HepG2 (cell line): Measurements from ENCODE around the gene REST. TPM values are rescaled to one million over a fixed set of nuclear protein-coding genes. Genes with fewer than 3 reads are reported as not detected.
A peak's percentile ranks its signal among the peaks of the same experiment; 100 is the strongest.

ENCODE experiments used
- ATAC-seq: fragments of 200-7000 bp; cut with Tn5 transposase; 3 replicates; pipeline ENCODE4 v1.9.1; 2020; ENCODE audit warnings: mild to moderate bottlenecking, moderate library complexity
- BruUV-seq: library from RNA; stranded (reverse); fragments of 400-500 nt; replicated peaks from 2 replicates; lab custom pipeline; 2021; lab: Mats Ljungman, UMichigan
- CTCF ChIA-PET: fragments of 300-600 bp; formaldehyde crosslinking; extraction: SDS; loops from one replicate; lab custom pipeline; 2021; ENCODE audit warnings: low total read pairs, inconsistent platforms, low intra/inter-chr PET ratio; lab: Yijun Ruan, JAX
- POLR2A ChIA-PET: fragments of 350-600 bp; sonication (Branson Sonifier 250); formaldehyde crosslinking; loops from one replicate; lab custom pipeline; 2020; ENCODE audit warnings: antibody characterized with exemption, inconsistent platforms; lab: Yijun Ruan, JAX
- DNase-seq: peaks from one replicate; pipeline ENCODE4 v3.0.0-alpha.2; 2015; ENCODE audit warnings: low spot score
- FAIRE-seq: peaks from 3 replicates; lab custom pipeline; 2011; peaks lifted over from hg19 to GRCh38; lab: Jason Lieb, UNC
- H2AFZ ChIP-seq: one replicate; pipeline ENCODE4 v1.6.1; 2011; ENCODE audit warnings: low read length, inconsistent platforms
- H3K27ac ChIP-seq: fragments of 300-600 bp; 3 replicates; pipeline ENCODE4 v1.8.0; 2011; ENCODE audit warnings: mixed run types, mild to moderate bottlenecking, mixed read lengths, low read length, inconsistent platforms; ENCODE audit not compliant: insufficient read depth; ENCODE audit errors: extremely low read length
- H3K27me3 ChIP-seq, 2 experiments: fragments of 200-600 bp in 1 of 2; 2 replicates in 1 of 2; 3 replicates in 1 of 2; pipeline versions ENCODE4 v1.6.0 to v1.8.0; 2011; ENCODE audit warnings: low read length in 2 of 2, mild to moderate bottlenecking in 2 of 2, moderate library complexity in 2 of 2, inconsistent platforms in 1 of 2; ENCODE audit not compliant: insufficient read depth in 2 of 2, control insufficient read depth in 1 of 2
- H3K36me3 ChIP-seq, 2 experiments: fragments of 200-600 bp in 1 of 2; replicated peaks in 1 of 2; 2 replicates in 1 of 2; 3 replicates in 1 of 2; pipeline versions ENCODE4 v1.5.1 to v1.8.0; 2011; ENCODE audit warnings: low read length in 2 of 2, inconsistent platforms in 1 of 2; ENCODE audit not compliant: insufficient read depth in 2 of 2, control insufficient read depth in 1 of 2
- H3K4me1 ChIP-seq: 2 replicates; pipeline ENCODE4 v1.5.1; 2012; ENCODE audit warnings: low read length, inconsistent platforms; ENCODE audit not compliant: insufficient read depth
- H3K4me2 ChIP-seq: 2 replicates; pipeline ENCODE4 v1.6.0; 2011; ENCODE audit warnings: low read depth, low read length, inconsistent platforms
- H3K4me3 ChIP-seq, 3 experiments: fragments of 200-600 bp in 1 of 3; sonication (generic), shearing (Covaris generic) in 1 of 3; replicated peaks in 1 of 3; 2 replicates each; pipeline ENCODE4 v1.5.1; 2011 to 2016; ENCODE audit warnings: low read length in 3 of 3, inconsistent platforms in 2 of 3, low read depth in 2 of 3, mild to moderate bottlenecking in 2 of 3, control low read depth in 1 of 3, mixed read lengths in 1 of 3; ENCODE audit not compliant: insufficient read depth in 1 of 3
- H3K79me2 ChIP-seq: one replicate; pipeline ENCODE4 v1.6.1; 2011; ENCODE audit warnings: low read length, inconsistent platforms; ENCODE audit not compliant: insufficient read depth
- H3K9ac ChIP-seq: 2 replicates; pipeline ENCODE4 v1.6.0; 2011; ENCODE audit warnings: mild to moderate bottlenecking, low read depth, low read length, inconsistent platforms; ENCODE audit not compliant: insufficient read depth
- H3K9me3 ChIP-seq: 2 replicates; pipeline ENCODE4 v1.5.1; 2012; ENCODE audit warnings: mild to moderate bottlenecking, low read length
- H4K20me1 ChIP-seq: 2 replicates; pipeline ENCODE4 v1.6.0; 2011; ENCODE audit warnings: inconsistent platforms, mild to moderate bottlenecking, low read length, moderate library complexity; ENCODE audit not compliant: insufficient read depth
- AKAP8 ChIP-seq: sonication (generic); formaldehyde crosslinking; IDR thresholded peaks from 2 replicates; pipeline ENCODE4 v1.5.1; 2020; ENCODE audit warnings: mild to moderate bottlenecking, missing genetic modification reagents
- CEBPG ChIP-seq: IDR thresholded peaks from 2 replicates; pipeline ENCODE4 v1.6.1; 2016
- KLF16 ChIP-seq, 2 experiments: sonication (generic) in 1 of 2; formaldehyde crosslinking in 1 of 2; IDR thresholded peaks; 2 replicates each; pipeline versions ENCODE4 v1.6.1 to v1.8.0; 2016 to 2023; ENCODE audit warnings: missing genetic modification reagents in 2 of 2, missing compliant biosample characterization in 1 of 2
- PCBP2 ChIP-seq: fragments of 200-400 bp; formaldehyde crosslinking; optimal IDR thresholded peaks from 2 replicates; pipeline ENCODE3; 2018; ENCODE audit warnings: low read length, low read depth; ENCODE audit not compliant: poor library complexity, severe bottlenecking
- PHF21A ChIP-seq: sonication (generic); formaldehyde crosslinking; IDR thresholded peaks from 2 replicates; pipeline ENCODE4 v1.5.0; 2020; ENCODE audit warnings: mild to moderate bottlenecking, missing genetic modification reagents
- SP4 ChIP-seq: sonication (generic); formaldehyde crosslinking; IDR thresholded peaks from 2 replicates; pipeline ENCODE4 v1.8.1; 2023; ENCODE audit warnings: mild to moderate bottlenecking, missing genetic modification reagents
- TBX3 ChIP-seq: fragments of 450-650 bp; IDR thresholded peaks from 2 replicates; pipeline ENCODE4 v1.6.1; 2017; ENCODE audit warnings: antibody characterized with exemption, mild to moderate bottlenecking, inconsistent platforms, borderline replicate concordance
- YY1 ChIP-seq: IDR thresholded peaks from 2 replicates; pipeline ENCODE4 v1.6.1; 2011; ENCODE audit warnings: low read length, low read depth, moderate library complexity, mild to moderate bottlenecking; ENCODE audit not compliant: insufficient read depth, insufficient replicate concordance
- ZKSCAN5 ChIP-seq: sonication (generic); formaldehyde crosslinking; IDR thresholded peaks from 2 replicates; pipeline ENCODE4 v1.5.1; 2020; ENCODE audit warnings: mild to moderate bottlenecking, missing genetic modification reagents
- ZMAT3 ChIP-seq: sonication (generic); formaldehyde crosslinking; conservative IDR thresholded peaks from 2 replicates; pipeline ENCODE4 v1.7.0; 2021; ENCODE audit warnings: missing genetic modification reagents
- ZNF556 ChIP-seq: sonication (generic); formaldehyde crosslinking; IDR thresholded peaks from 2 replicates; pipeline ENCODE4 v1.4.0; 2020; ENCODE audit warnings: mild to moderate bottlenecking, missing genetic modification reagents, borderline replicate concordance
- ZNF619 ChIP-seq: sonication (generic); formaldehyde crosslinking; IDR thresholded peaks from 2 replicates; pipeline ENCODE4 v1.4.0; 2020; ENCODE audit warnings: mild to moderate bottlenecking, missing genetic modification reagents
- ZNF776 ChIP-seq: sonication (generic); formaldehyde crosslinking; IDR thresholded peaks from 2 replicates; pipeline ENCODE4 v1.4.0; 2020; ENCODE audit warnings: mild to moderate bottlenecking, missing genetic modification reagents
- ZNF782 ChIP-seq: sonication (generic); formaldehyde crosslinking; IDR thresholded peaks from 2 replicates; pipeline ENCODE4 v1.4.0; 2020; ENCODE audit warnings: missing genetic modification reagents, mild to moderate bottlenecking, borderline replicate concordance
- ZSCAN30 ChIP-seq: sonication (generic); formaldehyde crosslinking; IDR thresholded peaks from 2 replicates; pipeline ENCODE4 v1.5.0; 2020; ENCODE audit warnings: mild to moderate bottlenecking, missing genetic modification reagents
- WGBS: methylation state at CpG from one replicate; pipeline ENCODE4 v1.1.6; 2017; ENCODE audit warnings: low lambda C conversion rate; 5-methylcytosine and 5-hydroxymethylcytosine counted together
- in situ Hi-C: cut with HindIII; loops from 2 replicates; pipeline ENCODE4 v1.10.0; 2017; ENCODE audit warnings: low pct_unique_long_range_greater_than_20kb; ENCODE audit not compliant: extremely low pct_ligation_motif_present
- intact Hi-C: fragments of 100-400 bp; cut with micrococcal nuclease; formaldehyde crosslinking; loops from one replicate; pipeline ENCODE4 v1.10.0; 2022; ENCODE audit not compliant: unreplicated experiment
- polyA plus RNA-seq, 8 experiments: library from polyadenylated mRNA; depleted of rRNA in 3 of 8; stranded (reverse) in 7 of 8; unstranded in 1 of 8; fragments of >200 nt; fragmentation: Illumina TruSeq in 4 of 8; extraction: Trizol in 4 of 8; gene quantifications; 2 replicates each; pipeline versions ENCODE4 v1.2.1 to v1.2.3, GENCODE V29; 2011 to 2016; ENCODE audit warnings: low read depth in 4 of 8, missing spikeins in 1 of 8, mixed read lengths in 1 of 8; ENCODE audit not compliant: insufficient read depth in 1 of 8
- total RNA-seq, 5 experiments: library from RNA; depleted of rRNA; stranded (reverse); fragments of >200 nt; fragmentation: Illumina TruSeq; extraction: Trizol; gene quantifications; 2 replicates each; pipeline ENCODE4 v1.2.3, GENCODE V29; 2016; ENCODE audit warnings: low read depth in 1 of 5
- TF ChIP-seq, protein P1 (sequence below): sonication (generic); formaldehyde crosslinking; IDR thresholded peaks from 2 replicates; pipeline ENCODE4 v1.5.0; 2020; ENCODE audit warnings: mild to moderate bottlenecking, missing genetic modification reagents
- TF ChIP-seq, protein P2 (sequence below): sonication (generic); formaldehyde crosslinking; IDR thresholded peaks from 2 replicates; pipeline ENCODE4 v1.4.0; 2020; ENCODE audit warnings: low read depth, mild to moderate bottlenecking, missing genetic modification reagents

The REST gene
- total and polyA plus RNA-seq, 2 of the 13 experiments (the other 11 are each of a cell fraction or from before 2014, with no cell fraction given): 12.7 to 22.4 TPM

DNA sequence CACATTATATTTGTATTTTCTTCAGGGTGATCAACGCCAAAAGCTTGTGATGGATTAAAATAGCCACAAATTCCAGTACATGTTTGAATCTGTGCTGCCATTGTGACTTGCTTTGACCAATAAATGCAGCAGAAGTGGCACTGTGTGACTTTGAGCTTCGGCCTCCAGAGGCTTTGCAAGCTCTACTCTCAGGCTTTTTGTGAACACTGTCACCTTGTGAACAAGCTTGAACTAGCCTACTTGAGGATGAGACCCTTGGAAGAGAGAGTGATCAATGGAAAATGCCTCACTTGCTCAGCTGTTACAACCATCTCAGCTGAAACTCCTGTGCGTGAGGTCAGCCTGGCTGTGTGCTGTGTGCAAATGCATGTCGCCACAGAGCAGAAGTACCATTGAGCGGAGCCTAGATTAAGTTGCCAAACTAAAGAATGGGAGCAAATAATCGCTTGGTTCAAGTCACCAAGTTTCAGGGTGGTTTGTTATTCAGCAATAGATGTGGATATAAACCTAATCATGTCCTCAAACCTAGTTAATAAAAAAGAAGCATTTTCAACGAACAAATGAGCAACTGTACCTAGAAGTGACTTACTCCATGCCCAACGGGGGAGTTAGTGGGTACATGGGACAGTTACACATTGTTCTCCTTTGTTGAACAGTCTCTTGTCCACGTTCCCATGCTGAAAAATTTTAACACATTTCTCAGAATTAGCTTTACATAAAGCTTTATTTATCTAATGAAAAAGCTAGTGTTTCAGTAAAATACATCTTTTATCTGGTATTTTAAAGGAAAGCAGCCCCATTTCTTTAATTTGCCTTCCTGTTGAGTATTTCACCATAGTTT lies 46.2 kb downstream of the REST start (continued):
- TF ChIP-seq SP4 (CRISPR knock-in tag): no peak
- TF ChIP-seq ZSCAN30 (CRISPR knock-in tag): no peak
- TF ChIP-seq, protein P1, sequence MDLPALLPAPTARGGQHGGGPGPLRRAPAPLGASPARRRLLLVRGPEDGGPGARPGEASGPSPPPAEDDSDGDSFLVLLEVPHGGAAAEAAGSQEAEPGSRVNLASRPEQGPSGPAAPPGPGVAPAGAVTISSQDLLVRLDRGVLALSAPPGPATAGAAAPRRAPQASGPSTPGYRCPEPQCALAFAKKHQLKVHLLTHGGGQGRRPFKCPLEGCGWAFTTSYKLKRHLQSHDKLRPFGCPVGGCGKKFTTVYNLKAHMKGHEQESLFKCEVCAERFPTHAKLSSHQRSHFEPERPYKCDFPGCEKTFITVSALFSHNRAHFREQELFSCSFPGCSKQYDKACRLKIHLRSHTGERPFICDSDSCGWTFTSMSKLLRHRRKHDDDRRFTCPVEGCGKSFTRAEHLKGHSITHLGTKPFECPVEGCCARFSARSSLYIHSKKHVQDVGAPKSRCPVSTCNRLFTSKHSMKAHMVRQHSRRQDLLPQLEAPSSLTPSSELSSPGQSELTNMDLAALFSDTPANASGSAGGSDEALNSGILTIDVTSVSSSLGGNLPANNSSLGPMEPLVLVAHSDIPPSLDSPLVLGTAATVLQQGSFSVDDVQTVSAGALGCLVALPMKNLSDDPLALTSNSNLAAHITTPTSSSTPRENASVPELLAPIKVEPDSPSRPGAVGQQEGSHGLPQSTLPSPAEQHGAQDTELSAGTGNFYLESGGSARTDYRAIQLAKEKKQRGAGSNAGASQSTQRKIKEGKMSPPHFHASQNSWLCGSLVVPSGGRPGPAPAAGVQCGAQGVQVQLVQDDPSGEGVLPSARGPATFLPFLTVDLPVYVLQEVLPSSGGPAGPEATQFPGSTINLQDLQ: no peak
- no peak for TF ChIP-seq PHF21A
- no peak for TF ChIP-seq TBX3
- TF ChIP-seq ZNF619 (CRISPR knock-in tag): no peak
- TF ChIP-seq ZNF776 (CRISPR knock-in tag): no peak

DNA sequence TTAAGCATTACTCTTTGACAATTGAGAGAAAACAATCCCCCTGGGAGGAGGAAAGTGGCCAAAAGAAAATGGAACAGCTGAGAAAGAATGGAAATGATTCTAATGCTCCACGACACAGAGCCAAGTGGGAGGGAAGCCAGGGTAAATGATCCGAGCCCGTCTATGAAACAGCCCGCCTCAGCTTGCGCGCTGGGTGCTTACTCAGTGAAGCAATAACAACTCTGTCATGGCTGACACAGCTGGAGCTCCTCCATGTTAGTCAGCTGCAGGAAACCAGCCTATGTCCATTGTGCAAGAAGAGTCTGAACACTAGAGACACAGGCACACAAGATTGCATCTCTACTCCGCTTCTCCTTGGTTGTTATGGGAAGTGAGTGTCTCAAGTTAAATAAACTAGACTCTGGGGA lies 50.4 kb downstream of the REST start:
- ChIA-PET POLR2A (interaction anchor here (0.6 to 0.8 kb wide), 2 partner anchors 12 to 20 kb away, joined by 3 to 4 read pairs; partner anchors contain the start of gene POLR2B), CTCF (no interaction called here)
- H3K27me3 ChIP-seq: no peaks in the 10 kb centered on the region
- no peak overlapping the region for H3K9ac ChIP-seq
- WGBS: 56% methylated on average over 7 of the region's 7 CpGs
- intact Hi-C loops (no loop called here), in situ Hi-C loops (no loop called here)
- no peak overlapping the region for H3K4me3 ChIP-seq
- no peaks in the 10 kb centered on the region for H3K9me3 ChIP-seq
- H3K27ac ChIP-seq: no peak overlapping the region
- DNase-seq: no peak
- no peaks in the 10 kb centered on the region for H4K20me1 ChIP-seq
- H3K4me2 ChIP-seq: peak overlapping the region; percentile 26; the same call in 1 of the 2 replicates
- no peak overlapping the region for H2AFZ ChIP-seq
- no peaks in the 10 kb centered on the region for H3K79me2 ChIP-seq
- no peaks in the 10 kb centered on the region; a peak in 1 of 5 replicates for H3K36me3 ChIP-seq
- ATAC-seq: peak; percentile 45
- FAIRE-seq: no peak
- H3K4me1 ChIP-seq: peaks cover 22% of the 10 kb centered on the region
- no TSS peak for BruUV-seq
- TF ChIP-seq CEBPG (CRISPR knock-in tag) (peak; percentile 37; the same call in 1 of the 2 replicates), ZMAT3 (no peak), ZKSCAN5 (no peak), ZNF782 (CRISPR knock-in tag) (no peak), YY1 (peak; percentile 50), ZNF556 (CRISPR knock-in tag) (no peak), KLF16 (CRISPR knock-in tag; IDR thresholded peaks at IDR 0.05) (no peak), AKAP8 (CRISPR knock-in tag) (no peak), PCBP2 (no peak)
- TF ChIP-seq, protein P2, sequence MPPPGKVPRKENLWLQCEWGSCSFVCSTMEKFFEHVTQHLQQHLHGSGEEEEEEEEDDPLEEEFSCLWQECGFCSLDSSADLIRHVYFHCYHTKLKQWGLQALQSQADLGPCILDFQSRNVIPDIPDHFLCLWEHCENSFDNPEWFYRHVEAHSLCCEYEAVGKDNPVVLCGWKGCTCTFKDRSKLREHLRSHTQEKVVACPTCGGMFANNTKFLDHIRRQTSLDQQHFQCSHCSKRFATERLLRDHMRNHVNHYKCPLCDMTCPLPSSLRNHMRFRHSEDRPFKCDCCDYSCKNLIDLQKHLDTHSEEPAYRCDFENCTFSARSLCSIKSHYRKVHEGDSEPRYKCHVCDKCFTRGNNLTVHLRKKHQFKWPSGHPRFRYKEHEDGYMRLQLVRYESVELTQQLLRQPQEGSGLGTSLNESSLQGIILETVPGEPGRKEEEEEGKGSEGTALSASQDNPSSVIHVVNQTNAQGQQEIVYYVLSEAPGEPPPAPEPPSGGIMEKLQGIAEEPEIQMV (CRISPR knock-in tag): no peak
